Neural crest cell (in vitro differentiated cells): Measurements from ENCODE around the gene EPN3. TPM values are rescaled to one million over a fixed set of nuclear protein-coding genes. Genes with fewer than 3 reads are reported as not detected.

ENCODE experiments used
- DNase-seq: peaks from one replicate; pipeline ENCODE4 v3.0.0; 2021; ENCODE audit warnings: low read depth, mixed read lengths, low spot score
- H3K27ac Mint-ChIP-seq: one replicate; pipeline ENCODE4 v1.8.0; 2021; ENCODE audit warnings: mild to moderate bottlenecking, mixed read lengths; ENCODE audit not compliant: unreplicated experiment
- H3K27me3 Mint-ChIP-seq: 2 replicates; pipeline ENCODE4 v1.8.0; 2021; ENCODE audit warnings: low read depth, mild to moderate bottlenecking, mixed read lengths
- H3K36me3 Mint-ChIP-seq: 2 replicates; pipeline ENCODE4 v1.8.0; 2021; ENCODE audit warnings: low read depth, mild to moderate bottlenecking, mixed read lengths
- H3K4me1 Mint-ChIP-seq: 2 replicates; pipeline ENCODE4 v1.8.0; 2021; ENCODE audit warnings: mixed read lengths
- H3K4me3 Mint-ChIP-seq: one replicate; pipeline ENCODE4 v1.8.0; 2021; ENCODE audit warnings: mild to moderate bottlenecking, mixed read lengths
- H3K9me3 Mint-ChIP-seq: 2 replicates; pipeline ENCODE4 v1.8.0; 2021; ENCODE audit warnings: mixed read lengths
- CTCF ChIP-seq: fragments of 200-600 bp; sonication (generic); conservative IDR thresholded peaks from 2 replicates; pipeline ENCODE4 v1.5.0; 2021; ENCODE audit warnings: antibody characterized with exemption, mild to moderate bottlenecking
- total RNA-seq: library from RNA; stranded (reverse); gene quantifications from 2 replicates; pipeline ENCODE4 v1.2.1, GENCODE V29; 2021

Gene EPN3
- total RNA-seq, 1 donor from 2014 or later, result not detected

- TF ChIP-seq CTCF, result no peak
- H3K4me1 Mint-ChIP-seq, result no peaks in the 10 kb centered on the region
- peaks cover 2% of the 10 kb centered on the region for H3K27me3 Mint-ChIP-seq
- no peak for DNase-seq
- H3K27ac Mint-ChIP-seq, result no peak overlapping the region
- H3K4me3 Mint-ChIP-seq, result no peak overlapping the region
- H3K36me3 Mint-ChIP-seq, result no peaks in the 10 kb centered on the region
- no peaks in the 10 kb centered on the region for H3K9me3 Mint-ChIP-seq
Measured at GRCh38 chr17:50491505-50491904, 41.0 kb upstream of the EPN3 start.

- Mint-ChIP-seq H3K27me3 (peaks cover 2% of the 10 kb centered on the region), H3K4me1 (no peaks in the 10 kb centered on the region), H3K9me3 (no peaks in the 10 kb centered on the region), H3K36me3 (no peaks in the 10 kb centered on the region), H3K4me3 (no peak overlapping the region), H3K27ac (no peak overlapping the region)
- TF ChIP-seq CTCF, result no peak
- DNase-seq, result no peak
Measured at GRCh38 chr17:50492214-50492613, 40.3 kb upstream of the EPN3 start.

- no peak for DNase-seq
- no peaks in the 10 kb centered on the region for H3K4me1 Mint-ChIP-seq
- H3K9me3 Mint-ChIP-seq, result no peaks in the 10 kb centered on the region
- H3K27me3 Mint-ChIP-seq, result peaks cover 2% of the 10 kb centered on the region
- no peaks in the 10 kb centered on the region for H3K36me3 Mint-ChIP-seq
- no peak for TF ChIP-seq CTCF
- H3K4me3 Mint-ChIP-seq, result no peak overlapping the region
- H3K27ac Mint-ChIP-seq, result no peak overlapping the region
Measured at GRCh38 chr17:50493744-50494143, 38.8 kb upstream of the EPN3 start.

GRCh38 chr17:50495217-50495823 lies 37.2 kb upstream of the EPN3 start:
- DNase-seq, result no peak
- Mint-ChIP-seq H3K9me3 (no peaks in the 10 kb centered on the region), H3K4me1 (no peaks in the 10 kb centered on the region), H3K4me3 (no peak overlapping the region), H3K36me3 (no peaks in the 10 kb centered on the region), H3K27ac (no peak overlapping the region), H3K27me3 (peaks cover 2% of the 10 kb centered on the region)
- no peak for TF ChIP-seq CTCF

GRCh38 chr17:50495918-50496317 lies 36.6 kb upstream of the EPN3 start:
- H3K27me3 Mint-ChIP-seq, result peaks cover 2% of the 10 kb centered on the region
- H3K4me3 Mint-ChIP-seq, result no peak overlapping the region
- H3K9me3 Mint-ChIP-seq, result no peaks in the 10 kb centered on the region
- DNase-seq, result no peak
- no peaks in the 10 kb centered on the region for H3K36me3 Mint-ChIP-seq
- TF ChIP-seq CTCF, result no peak
- H3K4me1 Mint-ChIP-seq, result no peaks in the 10 kb centered on the region
- H3K27ac Mint-ChIP-seq, result no peak overlapping the region
